ENCODE results near the gene SMARCAD1.

SMARCAD1 gene

GRCh38 chr4:94304365-94304971 lies 96.8 kb downstream of the SMARCAD1 start:
- TF ChIP-seq ZNF23 (tag by site-specific recombination; IDR thresholded peaks at IDR 0.05; ENCODE audit: borderline replicate concordance), result no peak
- TF ChIP-seq ZNF654 (tag by site-specific recombination; IDR thresholded peaks at IDR 0.05; ENCODE audit: low read depth), result peak; percentile 51
- TF ChIP-seq ZFP41 (tag by site-specific recombination; IDR thresholded peaks at IDR 0.05; ENCODE audit: borderline replicate concordance), result no peak
- Histone ChIP-seq H3K4me3 (ENCODE audit: low read depth, low read length) (no peak overlapping the region), H3K36me3 (ENCODE audit: control insufficient read depth in 2 of 2, insufficient read depth in 1 of 2, low read length in 2 of 2) (no peaks in the 10 kb centered on the region), H3K9me3 (ENCODE audit: control insufficient read depth, insufficient read depth, low read depth, low read length) (no peaks in the 10 kb centered on the region), H3K4me1 (ENCODE audit: control insufficient read depth, insufficient read depth, low read length) (no peaks in the 10 kb centered on the region), H3K27ac (ENCODE audit: extremely low read depth, low read depth, low read length) (no peak overlapping the region)
- ChIA-PET CTCF (interaction anchor here (0.7 to 1.6 kb wide), 7 partner anchors 12 to 789 kb away, joined by 3 to 5 read pairs (median 3); no protein-coding TSS in a partner anchor), POLR2A (no interaction called here)

GRCh38 chr4:94305466-94306225 lies 98.0 kb downstream of the SMARCAD1 start:
- Histone ChIP-seq H3K4me3 (ENCODE audit: low read depth, low read length) (no peak overlapping the region), H3K4me1 (ENCODE audit: control insufficient read depth, insufficient read depth, low read length) (no peaks in the 10 kb centered on the region), H3K27ac (ENCODE audit: extremely low read depth, low read depth, low read length) (no peak overlapping the region), H3K9me3 (ENCODE audit: control insufficient read depth, insufficient read depth, low read depth, low read length) (no peaks in the 10 kb centered on the region), H3K36me3 (ENCODE audit: control insufficient read depth in 2 of 2, insufficient read depth in 1 of 2, low read length in 2 of 2) (no peaks in the 10 kb centered on the region)
- no peak for TF ChIP-seq ZNF645 (tag by site-specific recombination; IDR thresholded peaks at IDR 0.05)
- no peak for TF ChIP-seq PRDM2 (tag by site-specific recombination; IDR thresholded peaks at IDR 0.05; ENCODE audit: borderline replicate concordance)
- TF ChIP-seq ZNF341 (tag by site-specific recombination; IDR thresholded peaks at IDR 0.05; ENCODE audit: low read depth), result no peak
- TF ChIP-seq HIC1 (tag by site-specific recombination; IDR thresholded peaks at IDR 0.05), result no peak
- no peak for TF ChIP-seq ZNF366 (tag by site-specific recombination; conservative IDR thresholded peaks at IDR 0.05)
- no peak for TF ChIP-seq KLF7 (tag by site-specific recombination; IDR thresholded peaks at IDR 0.05; ENCODE audit: borderline replicate concordance)
- TF ChIP-seq ZNF596 (tag by site-specific recombination; IDR thresholded peaks at IDR 0.05), result no peak
- no peak for TF ChIP-seq ZNF157 (tag by site-specific recombination; IDR thresholded peaks at IDR 0.05)
- TF ChIP-seq ZNF654 (tag by site-specific recombination; IDR thresholded peaks at IDR 0.05; ENCODE audit: low read depth), result no peak
- TF ChIP-seq ZBTB6 (tag by site-specific recombination; IDR thresholded peaks at IDR 0.05), result no peak
- TF ChIP-seq HOXC10 (CRISPR knock-in tag; IDR thresholded peaks at IDR 0.05), result no peak
- TF ChIP-seq GLI4 (tag by site-specific recombination; IDR thresholded peaks at IDR 0.05), result no peak
- no peak for TF ChIP-seq TRIM28 (IDR thresholded peaks at IDR 0.05; ENCODE audit: borderline replicate concordance, low read length)
- TF ChIP-seq ZNF473 (tag by site-specific recombination; IDR thresholded peaks at IDR 0.05), result no peak
- ChIA-PET CTCF (interaction anchor here (0.6 to 1.6 kb wide), 7 partner anchors 19 to 315 kb away, joined by 3 to 5 read pairs (median 3); no protein-coding TSS in a partner anchor), POLR2A (no interaction called here)
